ENCODE data around the gene SVEP1.

SVEP1 gene

GRCh38 chr9:110463499-110463898 is 116.0 kb downstream of the SVEP1 start:
- no peak for DNase-seq (ENCODE audit: low read depth)
- H3K4me3 ChIP-seq (ENCODE audit: low read depth, low read length), result no peak overlapping the region
- no peak for TF ChIP-seq POLR2A (IDR thresholded peaks at IDR 0.05; ENCODE audit: extremely low read depth, insufficient read length)
- TF ChIP-seq CTCF (IDR thresholded peaks at IDR 0.05; ENCODE audit: low read depth, low read length), result no peak
- TF ChIP-seq MYC (IDR thresholded peaks at IDR 0.05; ENCODE audit: low read depth, low read length), result no peak
- TF ChIP-seq MAX (IDR thresholded peaks at IDR 0.05; ENCODE audit: low read depth, low read length), result no peak

- H3K4me3 ChIP-seq (ENCODE audit: low read depth, low read length), result no peak overlapping the region
- no peak for DNase-seq (ENCODE audit: low read depth)
- TF ChIP-seq MYC (IDR thresholded peaks at IDR 0.05; ENCODE audit: low read depth, low read length), result no peak
- no peak for TF ChIP-seq CTCF (IDR thresholded peaks at IDR 0.05; ENCODE audit: low read depth, low read length)
- no peak for TF ChIP-seq POLR2A (IDR thresholded peaks at IDR 0.05; ENCODE audit: extremely low read depth, insufficient read length)
- no peak for TF ChIP-seq MAX (IDR thresholded peaks at IDR 0.05; ENCODE audit: low read depth, low read length)
Measured at GRCh38 chr9:110457245-110457644, 122.3 kb downstream of the SVEP1 start.

- no peak overlapping the region for H3K4me3 ChIP-seq (ENCODE audit: low read depth, low read length)
- TF ChIP-seq MAX (IDR thresholded peaks at IDR 0.05; ENCODE audit: low read depth, low read length) (no peak), MYC (IDR thresholded peaks at IDR 0.05; ENCODE audit: low read depth, low read length) (no peak), CTCF (IDR thresholded peaks at IDR 0.05; ENCODE audit: low read depth, low read length) (no peak), POLR2A (IDR thresholded peaks at IDR 0.05; ENCODE audit: extremely low read depth, insufficient read length) (no peak)
- DNase-seq (ENCODE audit: low read depth), result no peak
Measured at GRCh38 chr9:110456681-110457080, 122.9 kb downstream of the SVEP1 start.

GRCh38 chr9:110455860-110456259 is 123.7 kb downstream of the SVEP1 start:
- DNase-seq (ENCODE audit: low read depth), result no peak
- H3K4me3 ChIP-seq (ENCODE audit: low read depth, low read length), result no peak overlapping the region
- TF ChIP-seq POLR2A (IDR thresholded peaks at IDR 0.05; ENCODE audit: extremely low read depth, insufficient read length) (no peak), MYC (IDR thresholded peaks at IDR 0.05; ENCODE audit: low read depth, low read length) (no peak), CTCF (IDR thresholded peaks at IDR 0.05; ENCODE audit: low read depth, low read length) (no peak), MAX (IDR thresholded peaks at IDR 0.05; ENCODE audit: low read depth, low read length) (no peak)

GRCh38 chr9:110452227-110452801 is 127.2 kb downstream of the SVEP1 start:
- peak; percentile 8 for DNase-seq (ENCODE audit: low read depth)
- no peak for TF ChIP-seq MYC (IDR thresholded peaks at IDR 0.05; ENCODE audit: low read depth, low read length)
- no peak for TF ChIP-seq POLR2A (IDR thresholded peaks at IDR 0.05; ENCODE audit: extremely low read depth, insufficient read length)
- no peak for TF ChIP-seq CTCF (IDR thresholded peaks at IDR 0.05; ENCODE audit: low read depth, low read length)
- TF ChIP-seq MAX (IDR thresholded peaks at IDR 0.05; ENCODE audit: low read depth, low read length), result no peak
- no peak overlapping the region for H3K4me3 ChIP-seq (ENCODE audit: low read depth, low read length)
